ENCODE measurements around the gene GLCCI1.
"Not testable (repeated sequence)": the region's sequence is repeated elsewhere in the genome, so short reads cannot be mapped to it uniquely, and the experiment has no call there.

Gene GLCCI1

GRCh38 chr7:8094164-8095140 lies 125.9 kb downstream of the GLCCI1 start:
- TF ChIP-seq ZNF274 (IDR thresholded peaks at IDR 0.05; ENCODE audit: low read depth, low read length): no peak
- no peak overlapping the region for H3K4me3 ChIP-seq (ENCODE audit: low read length)

GRCh38 chr7:8101292-8101691 lies 132.7 kb downstream of the GLCCI1 start:
- not testable (repeated sequence) for H3K4me3 ChIP-seq (ENCODE audit: low read length)

GRCh38 chr7:8103282-8103681 lies 134.7 kb downstream of the GLCCI1 start:
- TF ChIP-seq ZNF274 (IDR thresholded peaks at IDR 0.05; ENCODE audit: low read depth, low read length): no peak
- no peak overlapping the region for H3K4me3 ChIP-seq (ENCODE audit: low read length)

GRCh38 chr7:8105449-8106095 lies 137.0 kb downstream of the GLCCI1 start:
- H3K4me3 ChIP-seq (ENCODE audit: low read length): no peak overlapping the region
- TF ChIP-seq ZNF274 (IDR thresholded peaks at IDR 0.05; ENCODE audit: low read depth, low read length): no peak

GRCh38 chr7:8109196-8110022 lies 140.8 kb downstream of the GLCCI1 start:
- no peak for TF ChIP-seq ZNF274 (IDR thresholded peaks at IDR 0.05; ENCODE audit: low read depth, low read length)

GRCh38 chr7:8111282-8111960 lies 142.8 kb downstream of the GLCCI1 start:
- no peak overlapping the region for H3K4me3 ChIP-seq (ENCODE audit: low read length)
- TF ChIP-seq ZNF274 (IDR thresholded peaks at IDR 0.05; ENCODE audit: low read depth, low read length): no peak

More at GRCh38 chr7:8109196-8110022, 140.8 kb downstream of the GLCCI1 start:
- H3K4me3 ChIP-seq (ENCODE audit: low read length): no peak overlapping the region

GRCh38 chr7:8112685-8113084 lies 144.1 kb downstream of the GLCCI1 start:
- TF ChIP-seq ZNF274 (IDR thresholded peaks at IDR 0.05; ENCODE audit: low read depth, low read length): no peak
- H3K4me3 ChIP-seq (ENCODE audit: low read length): no peak overlapping the region

- TF ChIP-seq ZNF274 (IDR thresholded peaks at IDR 0.05; ENCODE audit: low read depth, low read length): no peak
- H3K4me3 ChIP-seq (ENCODE audit: low read length): no peak overlapping the region
Measured at GRCh38 chr7:8113184-8113583, 144.6 kb downstream of the GLCCI1 start.

- no peak for TF ChIP-seq ZNF274 (IDR thresholded peaks at IDR 0.05; ENCODE audit: low read depth, low read length)
- H3K4me3 ChIP-seq (ENCODE audit: low read length): no peak overlapping the region
Measured at GRCh38 chr7:8114175-8114574, 145.6 kb downstream of the GLCCI1 start.

- no peak for TF ChIP-seq ZNF274 (IDR thresholded peaks at IDR 0.05; ENCODE audit: low read depth, low read length)
- no peak overlapping the region; the same call in 1 of the 2 replicates for H3K4me3 ChIP-seq (ENCODE audit: low read length)
Measured at GRCh38 chr7:8115547-8116402, 147.2 kb downstream of the GLCCI1 start.

GRCh38 chr7:8117195-8117594 lies 148.6 kb downstream of the GLCCI1 start:
- TF ChIP-seq ZNF274 (IDR thresholded peaks at IDR 0.05; ENCODE audit: low read depth, low read length): no peak

GRCh38 chr7:8119262-8119661 lies 150.7 kb downstream of the GLCCI1 start:
- no peak for TF ChIP-seq ZNF274 (IDR thresholded peaks at IDR 0.05; ENCODE audit: low read depth, low read length)
- H3K4me3 ChIP-seq (ENCODE audit: low read length): no peak overlapping the region

More at GRCh38 chr7:8117195-8117594, 148.6 kb downstream of the GLCCI1 start:
- no peak overlapping the region for H3K4me3 ChIP-seq (ENCODE audit: low read length)

All from GM08714 (cell line).